ENCODE measurements around the gene TCF7L1.

Gene TCF7L1

DNA sequence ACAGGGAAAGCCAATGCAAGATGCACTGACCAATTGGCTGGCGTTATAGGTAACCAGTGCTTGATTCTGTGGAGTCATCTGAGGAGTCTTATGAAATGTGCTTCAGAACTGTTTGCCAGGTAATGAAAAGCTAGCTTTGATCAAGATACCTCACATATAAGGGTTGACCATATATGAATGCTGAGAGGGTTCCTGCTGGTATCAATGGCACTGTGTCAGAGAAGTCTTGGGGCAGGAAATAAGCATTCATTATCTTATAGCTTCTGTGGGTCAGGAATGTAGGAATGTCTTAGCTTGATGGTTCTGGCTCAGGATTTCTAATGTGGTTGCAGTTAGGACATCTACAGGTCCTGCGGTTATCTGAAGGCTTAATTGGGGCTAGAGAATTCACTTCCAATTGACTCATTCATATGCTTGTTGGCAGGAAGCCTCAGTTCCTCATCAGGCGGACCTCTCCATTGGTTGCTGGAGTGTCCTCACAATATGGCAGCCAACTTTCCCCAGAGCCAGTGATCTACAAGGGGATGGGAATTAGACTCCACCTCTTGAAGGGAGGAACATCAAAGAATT lies 22.1 kb upstream of the TCF7L1 start:
- H3K9me3 ChIP-seq = no peaks in the 10 kb centered on the region
- H3K27ac ChIP-seq = no peak overlapping the region
- TF ChIP-seq, protein P1, sequence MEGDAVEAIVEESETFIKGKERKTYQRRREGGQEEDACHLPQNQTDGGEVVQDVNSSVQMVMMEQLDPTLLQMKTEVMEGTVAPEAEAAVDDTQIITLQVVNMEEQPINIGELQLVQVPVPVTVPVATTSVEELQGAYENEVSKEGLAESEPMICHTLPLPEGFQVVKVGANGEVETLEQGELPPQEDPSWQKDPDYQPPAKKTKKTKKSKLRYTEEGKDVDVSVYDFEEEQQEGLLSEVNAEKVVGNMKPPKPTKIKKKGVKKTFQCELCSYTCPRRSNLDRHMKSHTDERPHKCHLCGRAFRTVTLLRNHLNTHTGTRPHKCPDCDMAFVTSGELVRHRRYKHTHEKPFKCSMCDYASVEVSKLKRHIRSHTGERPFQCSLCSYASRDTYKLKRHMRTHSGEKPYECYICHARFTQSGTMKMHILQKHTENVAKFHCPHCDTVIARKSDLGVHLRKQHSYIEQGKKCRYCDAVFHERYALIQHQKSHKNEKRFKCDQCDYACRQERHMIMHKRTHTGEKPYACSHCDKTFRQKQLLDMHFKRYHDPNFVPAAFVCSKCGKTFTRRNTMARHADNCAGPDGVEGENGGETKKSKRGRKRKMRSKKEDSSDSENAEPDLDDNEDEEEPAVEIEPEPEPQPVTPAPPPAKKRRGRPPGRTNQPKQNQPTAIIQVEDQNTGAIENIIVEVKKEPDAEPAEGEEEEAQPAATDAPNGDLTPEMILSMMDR (IDR thresholded peaks at IDR 0.05) = no peak
- peaks cover 20% of the 10 kb centered on the region for H3K27me3 ChIP-seq
- H3K4me1 ChIP-seq (ENCODE audit: control insufficient read depth in 1 of 2, insufficient read depth in 1 of 2, low read depth in 1 of 2, low read length in 1 of 2) = no peaks in the 10 kb centered on the region
- no peak overlapping the region for H3K4me3 ChIP-seq (ENCODE audit: low read depth in 1 of 2, low read length in 1 of 2)
- no peaks in the 10 kb centered on the region for H3K36me3 ChIP-seq

- no peak overlapping the region for H3K27ac ChIP-seq
- H3K4me1 ChIP-seq (ENCODE audit: control insufficient read depth in 1 of 2, insufficient read depth in 1 of 2, low read depth in 1 of 2, low read length in 1 of 2) = no peaks in the 10 kb centered on the region
- H3K36me3 ChIP-seq = no peaks in the 10 kb centered on the region
- H3K4me3 ChIP-seq (ENCODE audit: low read depth in 1 of 2, low read length in 1 of 2) = no peak overlapping the region
- peaks cover 27% of the 10 kb centered on the region for H3K27me3 ChIP-seq
- TF ChIP-seq, protein P1 (IDR thresholded peaks at IDR 0.05) = no peak
- H3K9me3 ChIP-seq = no peaks in the 10 kb centered on the region
Observed at GRCh38 chr2:85111819-85112281, 21.3 kb upstream of the TCF7L1 start.

DNA sequence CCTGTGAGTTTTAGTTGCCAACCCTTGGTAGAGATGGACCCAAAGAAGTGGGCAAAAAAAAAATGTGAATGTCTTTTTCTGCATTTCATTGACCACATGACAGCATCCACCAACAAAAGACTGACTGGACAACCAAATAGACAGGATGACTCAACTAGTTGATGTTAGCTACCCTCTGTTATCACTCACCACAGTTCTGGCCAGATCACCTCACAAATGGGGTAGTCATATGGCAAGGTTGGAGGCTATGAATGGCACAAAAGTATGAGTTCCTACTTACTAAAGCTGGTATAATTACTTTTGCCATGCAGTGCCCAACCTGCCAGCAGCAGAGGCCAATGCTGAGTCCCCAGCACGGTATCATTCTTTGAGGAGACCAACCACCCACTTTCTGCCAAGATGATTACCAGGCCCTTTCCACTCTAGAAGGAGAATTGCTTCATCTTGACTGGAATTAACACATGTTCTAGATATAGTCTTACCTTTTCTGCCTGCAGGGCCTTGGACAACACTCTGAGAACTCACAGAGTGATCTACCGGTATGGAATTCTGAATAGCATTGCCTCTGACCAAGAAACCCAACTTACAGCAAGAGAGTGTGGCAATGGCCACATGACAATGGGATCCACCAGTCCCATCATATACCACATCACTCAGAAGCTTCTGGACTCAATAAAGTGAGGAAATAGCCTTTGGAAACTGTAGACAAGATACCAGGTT lies 20.1 kb upstream of the TCF7L1 start:
- Histone ChIP-seq H3K36me3 (no peaks in the 10 kb centered on the region), H3K27ac (no peak overlapping the region), H3K27me3 (peaks cover 28% of the 10 kb centered on the region), H3K4me3 (ENCODE audit: low read depth in 1 of 2, low read length in 1 of 2) (no peak overlapping the region), H3K9me3 (no peaks in the 10 kb centered on the region), H3K4me1 (ENCODE audit: control insufficient read depth in 1 of 2, insufficient read depth in 1 of 2, low read depth in 1 of 2, low read length in 1 of 2) (no peaks in the 10 kb centered on the region)
- TF ChIP-seq, protein P1 (IDR thresholded peaks at IDR 0.05) = no peak

GRCh38 chr2:85114586-85115330 lies 18.4 kb upstream of the TCF7L1 start:
- no peaks in the 10 kb centered on the region for H3K4me1 ChIP-seq (ENCODE audit: control insufficient read depth in 1 of 2, insufficient read depth in 1 of 2, low read depth in 1 of 2, low read length in 1 of 2)
- no peaks in the 10 kb centered on the region for H3K36me3 ChIP-seq
- H3K27ac ChIP-seq = no peak overlapping the region
- H3K4me3 ChIP-seq (ENCODE audit: low read depth in 1 of 2, low read length in 1 of 2) = no peak overlapping the region
- H3K9me3 ChIP-seq = no peaks in the 10 kb centered on the region
- H3K27me3 ChIP-seq = peaks cover 28% of the 10 kb centered on the region
- TF ChIP-seq, protein P1 (IDR thresholded peaks at IDR 0.05) = no peak

- Histone ChIP-seq H3K4me1 (ENCODE audit: control insufficient read depth in 1 of 2, insufficient read depth in 1 of 2, low read depth in 1 of 2, low read length in 1 of 2) (no peaks in the 10 kb centered on the region), H3K9me3 (no peaks in the 10 kb centered on the region), H3K36me3 (no peaks in the 10 kb centered on the region), H3K27ac (no peak overlapping the region), H3K27me3 (peaks cover 34% of the 10 kb centered on the region), H3K4me3 (ENCODE audit: low read depth in 1 of 2, low read length in 1 of 2) (no peak overlapping the region)
- TF ChIP-seq, protein P1 (IDR thresholded peaks at IDR 0.05) = no peak
Observed at GRCh38 chr2:85116207-85116606, 17.0 kb upstream of the TCF7L1 start.
